H9 (cell line): ENCODE results near the gene SESTD1. TPM values are rescaled to one million over a fixed set of nuclear protein-coding genes. Genes with fewer than 3 reads are reported as not detected.

ENCODE experiments used
- DNase-seq: peaks from one replicate; pipeline ENCODE4 v3.0.0-alpha.2; 2017
- H2AFZ ChIP-seq: one replicate; pipeline ENCODE4 v1.6.1; 2013; ENCODE audit warnings: mild to moderate bottlenecking, low read length, control low read depth, moderate library complexity
- H2AK5ac ChIP-seq: 2 replicates; pipeline ENCODE4 v1.6.1; 2013; ENCODE audit warnings: low read length, control low read depth, mixed read lengths; ENCODE audit not compliant: insufficient read length
- H2BK120ac ChIP-seq: one replicate; pipeline ENCODE4 v1.6.1; 2013; ENCODE audit warnings: low read depth, mild to moderate bottlenecking, low read length, control low read depth, inconsistent platforms; ENCODE audit not compliant: poor library complexity, severe bottlenecking
- H2BK12ac ChIP-seq: 2 replicates; pipeline ENCODE4 v1.6.1; 2013; ENCODE audit warnings: low read length, control low read depth, mixed read lengths, low read depth; ENCODE audit not compliant: insufficient read length
- H2BK15ac ChIP-seq: 2 replicates; pipeline ENCODE4 v1.6.1; 2013; ENCODE audit warnings: low read depth, low read length, control low read depth
- H2BK20ac ChIP-seq: one replicate; pipeline ENCODE4 v1.6.1; 2013; ENCODE audit warnings: low read depth, mild to moderate bottlenecking, low read length, control low read depth, inconsistent platforms; ENCODE audit not compliant: poor library complexity, severe bottlenecking
- H2BK5ac ChIP-seq: 2 replicates; pipeline ENCODE4 v1.6.1; 2013; ENCODE audit warnings: low read length, control low read depth, mixed read lengths; ENCODE audit not compliant: insufficient read length
- H3K14ac ChIP-seq: 2 replicates; pipeline ENCODE4 v1.6.1; 2013; ENCODE audit warnings: low read length, control low read depth; ENCODE audit not compliant: insufficient read depth
- H3K18ac ChIP-seq: 2 replicates; pipeline ENCODE4 v1.6.1; 2013; ENCODE audit warnings: low read depth, mild to moderate bottlenecking, mixed read lengths, low read length, control low read depth; ENCODE audit not compliant: insufficient read length
- H3K23ac ChIP-seq: 2 replicates; pipeline ENCODE4 v1.6.1; 2013; ENCODE audit warnings: low read length, control low read depth, mixed read lengths, low read depth; ENCODE audit not compliant: insufficient read length
- H3K23me2 ChIP-seq: 2 replicates; pipeline ENCODE4 v1.6.1; 2013; ENCODE audit warnings: low read depth, mild to moderate bottlenecking, mixed read lengths, low read length, control low read depth; ENCODE audit not compliant: insufficient read length, poor library complexity, severe bottlenecking
- H3K27ac ChIP-seq: 2 replicates; pipeline ENCODE4 v1.5.1; 2013; ENCODE audit warnings: low read length, control low read depth, mixed read lengths, low read depth; ENCODE audit not compliant: insufficient read length
- H3K27me3 ChIP-seq: 2 replicates; pipeline ENCODE4 v1.6.1; 2013; ENCODE audit warnings: low read length, control low read depth, inconsistent platforms; ENCODE audit not compliant: insufficient read depth
- H3K4ac ChIP-seq: 2 replicates; pipeline ENCODE4 v1.6.1; 2013; ENCODE audit warnings: low read depth, mild to moderate bottlenecking, control low read depth, inconsistent platforms, low read length, moderate library complexity
- H3K4me1 ChIP-seq: 2 replicates; pipeline ENCODE4 v1.6.1; 2013; ENCODE audit warnings: low read length, control low read depth, inconsistent platforms; ENCODE audit not compliant: insufficient read depth
- H3K4me2 ChIP-seq: 2 replicates; pipeline ENCODE4 v1.6.1; 2013; ENCODE audit warnings: low read length, control low read depth, mixed read lengths; ENCODE audit not compliant: insufficient read length, insufficient read depth
- H3K56ac ChIP-seq: 2 replicates; pipeline ENCODE4 v1.6.1; 2013; ENCODE audit warnings: low read depth, mild to moderate bottlenecking, mixed read lengths, low read length, control low read depth; ENCODE audit not compliant: insufficient read length
- H3K79me1 ChIP-seq: 2 replicates; pipeline ENCODE4 v1.6.1; 2013; ENCODE audit warnings: low read depth, mild to moderate bottlenecking, moderate library complexity, low read length, control low read depth, inconsistent platforms; ENCODE audit not compliant: insufficient read depth, poor library complexity, severe bottlenecking
- H3K79me2 ChIP-seq: 2 replicates; pipeline ENCODE4 v1.6.1; 2013; ENCODE audit warnings: low read length, control low read depth, inconsistent platforms; ENCODE audit not compliant: insufficient read depth
- H3K9ac ChIP-seq: 2 replicates; pipeline ENCODE4 v1.6.1; 2013; ENCODE audit warnings: low read length, control low read depth, mixed read lengths; ENCODE audit not compliant: insufficient read length; ENCODE audit errors: extremely low read depth
- H3K9me3 ChIP-seq: one replicate; pipeline ENCODE4 v1.6.1; 2013; ENCODE audit warnings: low read depth, low read length, inconsistent platforms; ENCODE audit not compliant: control insufficient read depth
- H3T11ph ChIP-seq: one replicate; pipeline ENCODE4 v1.6.1; 2013; ENCODE audit warnings: mild to moderate bottlenecking, low read length, control low read depth, inconsistent platforms
- H4K20me1 ChIP-seq: one replicate; pipeline ENCODE4 v1.6.1; 2013; ENCODE audit not compliant: control insufficient read depth, insufficient read length, insufficient read depth
- H4K5ac ChIP-seq: 2 replicates; pipeline ENCODE4 v1.6.1; 2013; ENCODE audit warnings: low read depth, mild to moderate bottlenecking, mixed read lengths, low read length, control low read depth; ENCODE audit not compliant: insufficient read length
- H4K8ac ChIP-seq: replicated peaks from 2 replicates; pipeline ENCODE4 v1.6.1; 2013; ENCODE audit warnings: low read length, control low read depth, mixed read lengths, low read depth; ENCODE audit not compliant: insufficient read length
- H4K91ac ChIP-seq: 2 replicates; pipeline ENCODE4 v1.6.1; 2013; ENCODE audit warnings: low read depth, mild to moderate bottlenecking, moderate library complexity, mixed read lengths, low read length, control low read depth; ENCODE audit not compliant: insufficient read length
- H3K27ac Mint-ChIP-seq, 3 experiments: 2 replicates in 2 of 3; 3 replicates in 1 of 3; pipeline ENCODE4 v1.8.0; 2020 to 2021; ENCODE audit warnings: mixed read lengths in 3 of 3, mild to moderate bottlenecking in 1 of 3, moderate library complexity in 1 of 3
- H3K27me3 Mint-ChIP-seq: 2 replicates; pipeline ENCODE4 v1.8.0; 2021; ENCODE audit warnings: low read depth, mild to moderate bottlenecking, moderate library complexity, mixed read lengths
- H3K36me3 Mint-ChIP-seq, 3 experiments: 2 replicates in 2 of 3; 3 replicates in 1 of 3; pipeline ENCODE4 v1.8.0; 2020 to 2021; ENCODE audit warnings: low read depth in 3 of 3, mixed read lengths in 3 of 3; ENCODE audit not compliant: insufficient read depth in 1 of 3
- H3K4me1 Mint-ChIP-seq, 2 experiments: 2 replicates each; pipeline ENCODE4 v1.8.0; 2020; ENCODE audit warnings: mixed read lengths in 2 of 2
- H3K4me3 Mint-ChIP-seq, 2 experiments: 2 replicates in 1 of 2; 3 replicates in 1 of 2; pipeline ENCODE4 v1.8.0; 2020 to 2021; ENCODE audit warnings: mild to moderate bottlenecking in 2 of 2, mixed read lengths in 2 of 2, moderate library complexity in 1 of 2
- H3K9me3 Mint-ChIP-seq, 2 experiments: 2 replicates in 1 of 2; 3 replicates in 1 of 2; pipeline ENCODE4 v1.8.0; 2020; ENCODE audit warnings: mild to moderate bottlenecking in 2 of 2, mixed read lengths in 2 of 2, moderate library complexity in 1 of 2
- WGBS: extraction: QIAGEN DNeasy Blood & Tissue Kit; methylation state at CpG from one replicate; pipeline ENCODE4 v1.1.7; 2013; ENCODE audit warnings: missing lambda C conversion rate, low lambda C conversion rate, mixed read lengths; ENCODE audit not compliant: insufficient read length; ENCODE audit errors: extremely low coverage; 5-methylcytosine and 5-hydroxymethylcytosine counted together
- total RNA-seq: library from RNA; stranded (reverse); gene quantifications from 2 replicates; pipeline ENCODE4 v1.2.1, GENCODE V29; 2021
- TF ChIP-seq, protein P1 (sequence below): fragments of 200-600 bp; sonication (generic); conservative IDR thresholded peaks from 3 replicates; pipeline ENCODE4 v1.8.0; 2021; ENCODE audit warnings: antibody characterized with exemption, mild to moderate bottlenecking

Gene SESTD1
- total RNA-seq, 1 experiment from 2014 or later = 44.4 TPM

DNA sequence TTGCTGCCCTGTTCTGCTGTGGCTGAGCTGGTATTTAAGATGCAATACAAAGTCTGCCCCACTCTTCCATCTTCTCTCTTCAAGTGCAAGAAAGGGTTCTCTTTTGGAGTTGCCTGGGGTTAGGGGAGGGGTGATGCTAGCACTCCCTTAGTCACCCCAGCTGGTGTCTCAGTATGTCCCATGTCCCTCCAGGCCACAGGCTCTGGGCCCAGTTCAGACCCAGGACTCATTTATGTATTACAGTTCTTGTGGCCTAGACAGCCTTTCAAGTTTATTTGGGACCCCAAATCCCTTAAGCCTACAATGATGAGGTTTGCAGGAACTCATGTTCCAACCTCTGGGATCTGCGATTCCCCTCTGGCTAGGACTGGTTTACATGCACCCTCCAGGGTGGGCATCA, 167.5 kb downstream of the SESTD1 start:
- Histone ChIP-seq H4K20me1 (no peaks in the 10 kb centered on the region), H3K14ac (no peak overlapping the region), H2BK12ac (no peak overlapping the region), H2BK20ac (no peak overlapping the region), H3K4me1 (no peaks in the 10 kb centered on the region), H3K79me2 (no peaks in the 10 kb centered on the region), H3K9me3 (peaks cover 8% of the 10 kb centered on the region), H3K27me3 (no peaks in the 10 kb centered on the region), H4K8ac (no peak overlapping the region), H2AK5ac (no peak overlapping the region), H3K4me2 (no peak overlapping the region), H3K18ac (no peak overlapping the region), H3K9ac (no peak overlapping the region), H3K56ac (no peak overlapping the region), H3K4ac (no peak overlapping the region), H4K5ac (no peak overlapping the region), H2BK120ac (no peak overlapping the region), H3K23ac (no peak overlapping the region), H4K91ac (no peak overlapping the region), H3K79me1 (no peaks in the 10 kb centered on the region), H3T11ph (no peak overlapping the region), H2BK15ac (no peak overlapping the region), H3K23me2 (no peaks in the 10 kb centered on the region), H2BK5ac (no peak overlapping the region), H2AFZ (no peak overlapping the region), H3K27ac (no peak overlapping the region)
- Mint-ChIP-seq H3K4me3 (no peak overlapping the region), H3K36me3 (peaks cover 8 to 24% (median 17%) of the 10 kb centered on the region in 3 experiments; a peak in 5 of 7 replicates), H3K27me3 (no peaks in the 10 kb centered on the region), H3K27ac (no peak overlapping the region), H3K9me3 (peaks cover 15 to 24% of the 10 kb centered on the region in 2 experiments), H3K4me1 (no peaks in the 10 kb centered on the region)
- DNase-seq = no peak
- no CpG with 5 or more reads among the region's 1 CpG for WGBS
- TF ChIP-seq, protein P1, sequence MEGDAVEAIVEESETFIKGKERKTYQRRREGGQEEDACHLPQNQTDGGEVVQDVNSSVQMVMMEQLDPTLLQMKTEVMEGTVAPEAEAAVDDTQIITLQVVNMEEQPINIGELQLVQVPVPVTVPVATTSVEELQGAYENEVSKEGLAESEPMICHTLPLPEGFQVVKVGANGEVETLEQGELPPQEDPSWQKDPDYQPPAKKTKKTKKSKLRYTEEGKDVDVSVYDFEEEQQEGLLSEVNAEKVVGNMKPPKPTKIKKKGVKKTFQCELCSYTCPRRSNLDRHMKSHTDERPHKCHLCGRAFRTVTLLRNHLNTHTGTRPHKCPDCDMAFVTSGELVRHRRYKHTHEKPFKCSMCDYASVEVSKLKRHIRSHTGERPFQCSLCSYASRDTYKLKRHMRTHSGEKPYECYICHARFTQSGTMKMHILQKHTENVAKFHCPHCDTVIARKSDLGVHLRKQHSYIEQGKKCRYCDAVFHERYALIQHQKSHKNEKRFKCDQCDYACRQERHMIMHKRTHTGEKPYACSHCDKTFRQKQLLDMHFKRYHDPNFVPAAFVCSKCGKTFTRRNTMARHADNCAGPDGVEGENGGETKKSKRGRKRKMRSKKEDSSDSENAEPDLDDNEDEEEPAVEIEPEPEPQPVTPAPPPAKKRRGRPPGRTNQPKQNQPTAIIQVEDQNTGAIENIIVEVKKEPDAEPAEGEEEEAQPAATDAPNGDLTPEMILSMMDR = no peak
